Testis (tissue), 2 donors: ENCODE data around the gene SSU72.

ENCODE experiments used
- POLR2A ChIP-seq: fragments of 450-650 bp; IDR thresholded peaks from one replicate; pipeline ENCODE4 v1.6.1; 2017; ENCODE audit warnings: antibody characterized with exemption, mild to moderate bottlenecking, moderate library complexity
- TF ChIP-seq, protein P1 (sequence below), 3 experiments: fragments of 450-650 bp in 2 of 3; fragments of 200-600 bp in 1 of 3; sonication (generic) in 1 of 3; IDR thresholded peaks; one replicate each; pipeline ENCODE4 v1.5.1; 2016 to 2019; ENCODE audit warnings: antibody characterized with exemption in 3 of 3, mild to moderate bottlenecking in 2 of 3, moderate library complexity in 1 of 3

DNA sequence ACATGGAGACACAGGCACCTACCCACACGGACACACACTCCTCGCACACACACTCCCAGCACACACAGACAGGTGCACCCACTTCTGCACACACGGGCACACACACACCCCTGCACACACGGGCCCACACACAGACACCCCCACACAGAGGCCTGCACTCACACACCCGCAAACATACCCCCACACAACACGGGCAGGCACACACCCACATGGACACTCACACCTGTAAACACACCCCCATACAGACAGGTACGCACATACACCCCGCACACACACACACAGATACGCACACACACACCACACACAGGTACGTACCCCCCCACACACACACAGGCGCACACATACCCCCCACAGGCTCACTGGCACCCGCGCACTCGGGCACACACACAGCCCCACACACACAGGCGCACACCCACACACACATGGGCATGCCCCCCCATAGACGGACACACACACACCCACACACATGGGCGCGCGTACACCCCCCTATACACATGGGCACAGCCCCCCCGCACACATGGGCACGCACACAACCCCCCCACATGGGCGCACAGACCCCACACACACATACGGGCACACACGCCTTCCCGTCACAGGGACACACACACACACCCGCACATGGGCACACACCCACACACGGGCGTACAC lies 56.6 kb downstream of the SSU72 start:
- TF ChIP-seq, protein P1, sequence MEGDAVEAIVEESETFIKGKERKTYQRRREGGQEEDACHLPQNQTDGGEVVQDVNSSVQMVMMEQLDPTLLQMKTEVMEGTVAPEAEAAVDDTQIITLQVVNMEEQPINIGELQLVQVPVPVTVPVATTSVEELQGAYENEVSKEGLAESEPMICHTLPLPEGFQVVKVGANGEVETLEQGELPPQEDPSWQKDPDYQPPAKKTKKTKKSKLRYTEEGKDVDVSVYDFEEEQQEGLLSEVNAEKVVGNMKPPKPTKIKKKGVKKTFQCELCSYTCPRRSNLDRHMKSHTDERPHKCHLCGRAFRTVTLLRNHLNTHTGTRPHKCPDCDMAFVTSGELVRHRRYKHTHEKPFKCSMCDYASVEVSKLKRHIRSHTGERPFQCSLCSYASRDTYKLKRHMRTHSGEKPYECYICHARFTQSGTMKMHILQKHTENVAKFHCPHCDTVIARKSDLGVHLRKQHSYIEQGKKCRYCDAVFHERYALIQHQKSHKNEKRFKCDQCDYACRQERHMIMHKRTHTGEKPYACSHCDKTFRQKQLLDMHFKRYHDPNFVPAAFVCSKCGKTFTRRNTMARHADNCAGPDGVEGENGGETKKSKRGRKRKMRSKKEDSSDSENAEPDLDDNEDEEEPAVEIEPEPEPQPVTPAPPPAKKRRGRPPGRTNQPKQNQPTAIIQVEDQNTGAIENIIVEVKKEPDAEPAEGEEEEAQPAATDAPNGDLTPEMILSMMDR (IDR thresholded peaks at IDR 0.05): no peak
- TF ChIP-seq POLR2A: no peak
